Peyer's patch (tissue), 4 donors: ENCODE results near the gene NBPF4.
"Not testable (repeated sequence)": the region's sequence is repeated elsewhere in the genome, so short reads cannot be mapped to it uniquely, and the experiment has no call there.

ENCODE experiments used
- CTCF ChIP-seq, 6 experiments: fragments of 450-650 bp in 4 of 6; fragments of 200-600 bp in 2 of 6; sonication (generic) in 1 of 6; IDR thresholded peaks; one replicate each; pipeline ENCODE4 v1.5.1; 2017 to 2019; ENCODE audit warnings: antibody characterized with exemption in 6 of 6, mild to moderate bottlenecking in 3 of 6, moderate library complexity in 1 of 6
- POLR2A ChIP-seq, 2 donors: fragments of 450-650 bp; IDR thresholded peaks; one replicate each; pipeline ENCODE4 v1.5.1; 2017; ENCODE audit warnings: antibody characterized with exemption in 2 of 2, mild to moderate bottlenecking in 2 of 2, moderate library complexity in 2 of 2

GRCh38 chr1:108216028-108216890 is 27.6 kb downstream of the NBPF4 start:
- TF ChIP-seq CTCF, POLR2A (IDR thresholded peaks at IDR 0.05): not testable (repeated sequence)
